SKM-1 treated with dmso at 0.1 percent for 144 hours (cell line): ENCODE data around the gene MAP2.

Source experiments
- DNase-seq: peaks from one replicate; lab custom pipeline; 2025; ENCODE audit not compliant: unreplicated experiment; lab: John Stamatoyannopoulos, UW

Gene MAP2

GRCh38 chr2:209423562-209424198, at the start of gene MAP2:
Gene MAP2, plus strand, starts transcription at chr2:209424047. Its CDS starts 229,124 bp downstream, at chr2:209653171.
- peak; percentile 74 for DNase-seq

- DNase-seq, result no peak
These were observed 47.2 kb upstream of the MAP2 start for GRCh38 chr2:209376686-209377085.

GRCh38 chr2:209380293-209380692, 43.6 kb upstream of the MAP2 start:
- DNase-seq, result peak; percentile 58

- DNase-seq, result no peak
These were observed 42.8 kb upstream of the MAP2 start for GRCh38 chr2:209381091-209381490.

GRCh38 chr2:209382775-209383174, 41.1 kb upstream of the MAP2 start:
- no peak for DNase-seq

GRCh38 chr2:209383212-209383611, 40.6 kb upstream of the MAP2 start:
- peak; percentile 6 for DNase-seq

- DNase-seq, result no peak
These were observed 36.5 kb upstream of the MAP2 start for GRCh38 chr2:209387389-209387788.

- no peak for DNase-seq
These were observed 35.3 kb upstream of the MAP2 start for GRCh38 chr2:209388446-209389037.

GRCh38 chr2:209389171-209389618, 34.7 kb upstream of the MAP2 start:
- no peak for DNase-seq

GRCh38 chr2:209390839-209391238, 33.0 kb upstream of the MAP2 start:
- DNase-seq, result no peak

- DNase-seq, result no peak
These were observed 32.0 kb upstream of the MAP2 start for GRCh38 chr2:209391776-209392401.

- no peak for DNase-seq
These were observed 28.6 kb upstream of the MAP2 start for GRCh38 chr2:209395229-209395628.

GRCh38 chr2:209395652-209396051, 28.2 kb upstream of the MAP2 start:
- no peak for DNase-seq

- no peak for DNase-seq
These were observed 25.4 kb upstream of the MAP2 start for GRCh38 chr2:209398463-209398862.

- DNase-seq, result no peak
These were observed 22.1 kb upstream of the MAP2 start for GRCh38 chr2:209401788-209402187.

GRCh38 chr2:209411296-209411695, 12.6 kb upstream of the MAP2 start:
- DNase-seq, result no peak

GRCh38 chr2:209411718-209412117, 12.1 kb upstream of the MAP2 start:
- no peak for DNase-seq

- no peak for DNase-seq
These were observed 10.4 kb upstream of the MAP2 start for GRCh38 chr2:209413311-209414014.

GRCh38 chr2:209416913-209417312, 6.9 kb upstream of the MAP2 start:
- DNase-seq, result no peak

- no peak for DNase-seq
These were observed 1.6 kb upstream of the MAP2 start for GRCh38 chr2:209422191-209422754.

GRCh38 chr2:209424199-209424701, 403 bp downstream of the MAP2 start:
- no peak for DNase-seq
